GM03348 (cell line): Measurements from ENCODE around the gene BSDC1.
"Not testable (repeated sequence)": the region's sequence is repeated elsewhere in the genome, so short reads cannot be mapped to it uniquely, and the experiment has no call there.

Source experiments
- DNase-seq: peaks from one replicate; pipeline ENCODE4 v3.0.0; 2012; ENCODE audit warnings: low spot score

The BSDC1 gene

DNA sequence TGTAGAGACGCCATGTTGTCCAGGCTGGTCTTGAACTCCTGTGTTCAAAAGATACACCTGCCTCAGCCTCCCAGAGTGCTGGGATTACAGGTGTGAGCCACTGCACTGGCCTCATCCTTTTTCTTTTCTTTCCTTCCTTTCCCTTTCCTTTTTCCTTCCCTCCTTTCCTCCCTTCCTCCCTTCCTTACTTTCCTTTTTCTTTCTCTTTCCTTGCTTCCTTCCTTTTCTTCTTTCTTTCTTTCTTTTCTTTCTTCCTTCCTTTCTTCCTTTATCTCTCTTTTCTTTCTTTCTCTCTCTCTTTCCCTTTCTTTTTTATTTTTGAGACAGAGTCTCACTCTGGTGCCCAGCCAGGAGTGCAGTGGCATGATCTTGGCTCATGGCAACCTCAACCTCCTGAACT, 37.8 kb downstream of the BSDC1 start:
- DNase-seq: no peak

DNA sequence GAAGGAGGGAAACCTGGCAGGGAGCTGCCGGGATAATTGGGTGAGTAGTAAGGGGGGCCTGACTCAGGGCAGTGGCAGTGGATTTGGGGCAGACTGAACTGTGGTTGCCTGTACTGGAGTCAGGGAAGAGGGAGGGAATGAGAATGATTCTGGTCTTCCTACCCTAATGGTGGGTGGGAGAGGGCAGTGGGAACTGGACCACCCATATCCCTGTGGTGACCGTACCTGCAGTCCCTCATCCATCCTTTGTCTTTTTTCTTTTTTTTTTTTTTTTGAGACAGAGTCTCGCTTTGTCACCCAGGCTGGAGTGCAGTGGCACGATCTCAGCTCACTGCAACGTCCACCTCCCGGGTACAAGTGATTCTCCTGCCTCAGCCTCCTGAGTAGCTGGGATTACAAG, 38.5 kb downstream of the BSDC1 start:
- not testable (repeated sequence) for DNase-seq

DNA sequence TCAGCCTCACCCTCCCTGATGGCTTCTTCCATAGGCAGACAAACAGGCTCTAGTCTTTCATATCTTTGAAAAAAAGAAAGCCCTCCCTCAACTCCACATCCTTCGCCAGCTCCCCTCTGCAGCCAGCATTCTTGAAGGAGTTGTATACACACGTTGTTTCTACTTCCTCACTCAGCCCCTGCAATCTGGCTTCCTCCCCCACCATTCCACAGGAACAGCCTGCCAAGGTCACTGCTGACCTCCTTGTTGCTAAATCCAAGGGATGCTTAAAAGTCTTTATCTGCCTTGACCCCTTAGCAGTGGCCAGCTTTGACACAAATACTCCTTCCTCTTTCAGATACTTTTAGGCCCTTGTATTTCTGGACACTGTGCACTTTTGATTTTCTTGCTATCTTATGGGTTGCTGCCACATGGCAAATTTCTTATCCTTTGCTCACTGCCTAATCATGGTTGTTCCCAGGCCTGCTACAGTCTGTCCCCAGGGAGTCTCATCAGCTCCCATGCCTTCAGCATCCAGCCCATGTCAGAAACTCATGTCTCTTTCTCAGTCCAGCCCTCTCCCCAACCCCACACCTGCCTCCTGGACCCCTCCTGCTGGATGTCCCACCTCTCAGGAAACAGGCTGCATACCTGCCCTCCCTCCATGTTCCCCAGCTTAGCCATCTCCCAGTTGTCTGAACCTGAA, 40.2 kb downstream of the BSDC1 start:
- peak; percentile 57 for DNase-seq

DNA sequence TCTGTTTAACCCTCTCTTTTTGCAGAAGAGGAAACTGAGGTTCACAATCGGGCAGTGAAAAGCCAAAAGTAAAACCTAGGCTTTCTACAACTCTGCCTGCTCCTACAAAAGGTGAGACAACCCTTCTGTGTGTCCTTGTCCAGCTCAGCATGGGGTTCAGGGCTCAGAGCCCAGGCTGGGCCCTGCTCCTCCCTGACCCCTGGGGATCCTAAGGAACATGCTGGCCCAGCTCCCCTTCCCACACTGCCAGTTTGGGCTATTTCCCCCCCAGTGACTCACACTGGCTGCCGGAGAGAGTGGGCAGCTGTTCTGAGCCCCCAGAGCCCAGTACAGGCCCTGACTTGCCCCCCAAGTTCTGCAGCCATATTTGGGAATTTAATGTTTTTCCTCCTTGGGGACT, 40.8 kb downstream of the BSDC1 start:
- DNase-seq: no peak

DNA sequence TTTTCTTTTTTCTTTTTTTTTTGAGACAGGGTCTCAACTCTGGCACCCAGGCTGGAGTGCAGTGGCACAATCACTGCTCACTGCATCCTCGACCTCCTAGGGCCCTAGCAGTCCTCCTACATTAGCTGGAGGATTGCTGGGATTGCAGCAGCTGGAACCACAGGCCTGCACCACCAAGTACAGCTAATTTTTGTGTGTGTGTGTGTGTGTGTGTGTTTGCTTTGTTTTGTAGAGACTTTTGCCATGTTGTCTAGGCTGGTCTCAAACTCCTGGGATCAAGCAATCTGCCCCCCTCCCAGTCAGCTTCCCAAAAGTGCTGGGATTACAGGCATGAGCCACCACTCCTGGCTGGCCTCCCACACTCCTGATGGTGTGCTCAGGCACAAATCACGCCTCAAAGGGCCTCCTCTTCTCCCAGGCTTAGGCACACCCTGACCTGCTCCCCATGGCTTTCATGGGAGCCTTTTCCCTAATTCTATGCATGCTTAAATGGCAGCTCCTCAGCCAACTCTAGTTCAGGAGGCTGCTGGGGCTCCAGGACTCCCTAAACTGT, 41.3 kb downstream of the BSDC1 start:
- DNase-seq: no peak

DNA sequence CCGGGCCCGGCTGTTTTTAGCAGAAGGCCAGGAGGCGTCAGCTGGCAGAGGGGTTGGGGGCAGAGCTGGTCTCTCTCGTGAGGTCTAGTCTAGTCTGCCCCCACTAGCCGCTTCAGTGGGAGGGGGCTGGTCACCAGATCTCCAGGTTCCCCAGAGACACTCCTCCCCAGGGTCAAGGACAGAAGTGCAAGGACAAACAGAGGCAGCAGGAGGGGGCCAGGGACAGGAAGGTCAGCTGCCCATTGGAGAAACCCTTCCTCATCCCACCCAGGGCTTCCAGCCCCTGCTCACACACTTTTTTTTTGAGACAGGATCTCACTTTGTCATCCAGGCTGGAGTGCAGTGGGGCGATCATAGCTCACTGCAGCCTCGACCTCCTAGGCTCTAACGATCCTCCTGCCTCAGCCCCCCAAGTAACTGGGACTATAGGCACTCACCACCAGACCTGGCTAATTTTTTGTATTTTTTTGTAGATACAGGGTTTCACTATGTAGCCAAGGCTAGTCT, 41.9 kb downstream of the BSDC1 start:
- DNase-seq: no peak

DNA sequence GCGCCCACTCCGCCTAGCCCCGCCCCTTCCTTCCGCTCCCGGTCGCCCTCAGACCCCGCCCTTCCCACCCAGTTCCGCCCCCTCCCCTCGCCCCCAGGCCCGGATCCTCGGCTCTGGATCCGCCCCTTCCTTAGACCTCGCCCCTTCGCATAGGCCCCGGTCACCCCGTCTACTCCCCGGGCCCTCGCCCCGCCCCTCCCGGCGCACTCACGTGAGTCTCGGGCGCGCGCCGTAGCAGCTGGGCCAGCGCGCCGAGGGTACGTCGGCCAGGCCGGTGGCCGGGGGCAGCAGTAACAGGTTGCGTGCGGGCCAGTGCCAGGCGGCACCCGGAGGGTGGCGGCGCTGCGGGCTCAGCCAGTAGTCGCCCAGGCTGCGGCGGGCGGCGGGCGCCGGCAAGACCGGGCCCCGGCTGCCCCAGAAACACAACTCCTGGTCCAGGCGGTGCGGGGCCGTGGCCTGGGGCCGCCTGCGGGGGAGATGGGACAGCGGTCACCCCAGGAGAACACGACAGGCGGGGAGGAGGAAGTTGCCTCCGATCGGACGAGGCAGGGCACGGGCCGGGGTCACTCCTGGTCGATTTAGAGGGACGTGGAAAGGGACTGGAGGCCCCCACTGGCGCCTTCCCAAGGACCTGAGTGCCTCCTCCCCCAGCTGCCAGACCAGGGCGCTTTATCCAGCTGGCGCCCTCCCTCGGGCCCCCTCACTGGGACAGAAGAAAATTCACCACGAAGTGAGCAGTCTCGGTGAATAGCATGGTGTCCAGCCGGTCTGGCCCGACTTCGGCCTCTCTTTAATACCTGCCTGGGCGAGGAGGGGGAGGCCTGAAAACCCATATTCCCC, 42.6 kb downstream of the BSDC1 start:
- peak; percentile 100 for DNase-seq

DNA sequence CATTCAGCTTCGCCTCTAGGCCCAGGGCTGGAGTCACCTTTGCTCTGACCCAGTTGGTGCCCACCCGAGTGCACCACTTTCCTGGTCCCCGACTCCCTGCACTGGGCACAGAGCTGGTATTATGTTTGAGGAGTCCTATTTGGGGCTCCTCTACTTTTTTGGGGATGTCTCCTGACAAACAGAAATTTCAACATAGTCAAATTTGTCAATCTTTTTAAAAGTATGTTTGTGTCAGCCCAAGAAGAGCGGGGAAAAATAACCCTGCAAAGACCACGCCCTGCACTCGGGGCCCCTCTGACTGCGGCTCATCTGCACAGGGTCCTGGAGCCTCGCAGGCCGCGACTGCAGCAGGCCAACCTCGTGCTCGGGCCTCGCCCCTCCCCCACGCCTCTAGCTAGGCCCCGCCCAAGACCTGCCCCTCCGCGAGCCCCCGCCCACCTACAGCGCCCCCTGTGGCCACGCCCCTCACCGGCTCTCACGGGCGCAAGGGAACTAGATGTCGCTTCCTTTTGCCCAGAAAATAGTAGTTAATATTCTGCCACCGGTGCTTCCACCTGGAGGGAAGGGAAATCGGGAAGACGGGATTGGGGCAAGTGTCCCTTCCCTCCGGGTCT, 43.3 kb downstream of the BSDC1 start:
- peak; percentile 93 for DNase-seq

DNA sequence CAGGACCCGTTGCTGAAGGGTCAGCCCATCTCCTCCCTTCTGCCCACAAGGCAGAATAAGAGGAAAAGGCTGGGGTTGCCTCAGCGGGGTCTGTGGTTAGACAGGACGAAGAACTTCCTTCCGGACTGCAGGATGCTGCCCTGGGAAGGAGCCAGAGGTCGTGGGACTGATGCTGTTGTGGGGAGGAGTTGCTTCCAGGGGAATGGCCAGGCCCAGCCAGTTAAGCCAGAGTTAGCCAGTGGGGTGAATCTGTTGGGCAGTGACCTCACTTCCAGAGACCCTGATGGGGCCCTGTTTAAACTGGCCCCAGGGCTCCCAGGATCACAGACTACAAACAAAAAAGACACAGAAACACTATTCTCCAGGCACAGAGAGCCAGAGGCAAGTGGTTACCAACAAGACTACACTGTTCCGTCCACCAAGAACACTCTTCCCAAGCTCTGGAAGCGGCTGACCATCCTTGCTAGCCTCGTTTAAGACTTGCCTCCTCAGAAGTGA, 45.0 kb downstream of the BSDC1 start:
- no peak for DNase-seq

DNA sequence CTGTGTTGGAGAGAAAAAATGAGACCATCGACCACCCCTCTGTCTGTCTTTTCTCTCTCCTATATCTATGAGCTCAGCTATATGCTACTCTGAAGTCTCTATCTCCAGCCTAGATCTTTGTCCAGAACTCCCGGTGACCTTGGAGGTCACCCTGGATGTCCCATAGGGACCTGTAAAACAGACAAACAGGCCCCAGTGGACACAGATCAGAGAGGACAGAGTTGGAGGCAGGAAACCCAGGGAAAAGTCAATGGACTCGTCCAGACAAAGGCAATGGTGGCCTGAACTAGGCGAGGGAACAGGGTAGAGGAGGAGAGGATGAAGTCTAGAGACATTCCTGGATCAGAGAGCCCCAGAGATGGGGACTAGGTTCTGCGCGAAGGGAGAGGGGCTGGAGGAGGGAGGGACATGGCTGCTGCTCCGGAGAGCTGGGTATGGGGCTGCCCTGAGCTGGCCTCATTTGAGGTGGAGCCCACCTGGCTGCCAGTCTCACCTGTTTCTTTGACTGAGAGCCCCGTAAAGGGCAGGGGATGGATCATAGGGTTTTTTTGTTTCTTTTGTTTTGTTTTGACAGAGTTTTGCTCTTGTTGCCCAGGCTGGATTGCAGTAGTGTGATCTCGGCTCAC, 47.6 kb downstream of the BSDC1 start:
- DNase-seq: no peak

DNA sequence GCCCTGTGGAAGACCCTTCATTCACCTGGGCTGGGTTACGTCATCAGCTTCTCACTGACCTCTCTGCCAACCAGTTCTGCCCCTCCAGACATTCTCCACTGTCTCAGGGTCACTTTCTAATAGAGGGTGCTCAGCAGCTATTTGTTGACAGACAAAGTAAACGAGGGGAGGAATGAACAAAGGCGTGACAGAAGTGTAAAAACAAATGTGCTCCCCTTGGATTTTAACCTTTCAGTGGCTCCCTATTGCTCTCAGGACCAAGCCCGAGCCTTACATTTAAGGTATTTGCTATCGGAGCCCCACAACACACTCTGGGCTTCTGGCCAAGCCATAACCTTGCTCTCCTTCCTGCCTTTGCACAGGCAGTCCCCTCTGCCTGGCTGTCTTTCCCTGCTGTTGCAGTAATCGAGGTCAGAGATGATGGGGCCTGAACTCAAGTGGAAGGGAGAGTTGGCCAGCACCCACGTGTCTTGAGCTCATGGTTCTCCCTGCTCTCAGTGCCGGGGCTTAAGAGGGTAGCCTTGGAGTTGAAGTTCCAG, 48.9 kb downstream of the BSDC1 start:
- DNase-seq: no peak

DNA sequence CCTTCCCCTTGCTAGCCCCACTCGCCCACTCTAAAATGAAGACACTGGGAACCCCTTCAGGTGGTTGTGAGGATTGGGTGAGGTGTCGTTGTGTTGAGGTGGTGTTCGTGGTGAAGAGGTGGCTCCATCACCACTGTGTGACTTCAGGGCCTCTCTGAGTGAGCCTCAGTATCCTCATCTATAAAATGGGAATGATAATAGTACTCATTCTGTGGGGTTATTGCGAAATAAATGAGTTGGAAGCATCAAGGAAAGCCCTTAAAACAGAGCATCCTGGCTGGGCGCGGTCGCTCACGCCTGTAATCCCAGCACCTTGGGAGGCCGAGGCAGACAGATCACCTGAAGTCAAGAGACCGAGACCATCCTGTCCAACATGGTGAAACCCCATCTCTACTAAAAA, 51.5 kb downstream of the BSDC1 start:
- DNase-seq: no peak

DNA sequence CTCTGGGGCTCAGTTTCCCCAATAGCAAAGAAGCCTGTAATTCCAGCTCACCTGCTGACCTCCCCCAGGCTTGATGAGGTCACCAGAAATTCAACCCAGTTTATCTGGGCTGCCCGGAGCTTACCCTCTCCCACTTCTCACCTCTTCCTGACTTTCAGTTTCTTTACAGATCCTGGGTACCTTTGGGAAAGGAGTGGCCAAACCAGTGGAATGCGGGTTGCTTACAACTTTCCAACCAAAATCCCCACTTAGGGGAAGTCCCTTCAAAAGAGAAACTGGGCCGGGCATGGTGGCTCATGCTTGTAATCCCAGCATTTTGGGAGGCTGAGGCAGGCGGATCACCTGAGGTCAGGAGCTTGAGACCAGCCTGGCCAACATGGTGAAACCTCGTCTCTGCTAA, 52.3 kb downstream of the BSDC1 start:
- DNase-seq: no peak

DNA sequence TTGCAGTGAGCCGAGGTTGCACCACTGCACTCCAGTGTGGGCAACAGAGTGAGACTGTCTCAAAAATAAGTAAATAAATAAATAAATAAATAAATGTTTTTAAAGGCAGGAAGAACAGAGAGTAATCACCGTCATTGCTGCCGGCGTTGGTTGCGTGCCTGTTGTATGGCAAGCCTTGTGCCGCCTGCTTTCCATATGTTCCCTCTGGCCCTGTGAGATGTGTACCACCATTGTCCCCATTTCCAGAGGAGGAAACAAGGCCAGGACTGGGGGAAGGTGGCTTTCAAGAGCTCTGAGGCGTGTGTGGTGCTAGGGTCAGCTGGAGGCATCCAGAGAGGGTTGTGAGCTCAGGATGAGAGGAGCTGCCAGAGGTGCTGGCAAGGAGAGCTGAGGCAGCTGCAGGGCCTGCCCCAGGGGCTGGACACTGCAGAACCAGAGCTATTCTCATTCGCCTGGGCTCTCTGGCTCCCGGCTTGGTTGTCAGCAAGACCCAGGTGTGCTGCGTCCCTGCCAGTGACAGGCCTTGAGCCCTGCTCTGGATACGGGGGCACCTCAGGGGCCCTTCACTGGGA, 53.0 kb downstream of the BSDC1 start:
- no peak for DNase-seq

DNA sequence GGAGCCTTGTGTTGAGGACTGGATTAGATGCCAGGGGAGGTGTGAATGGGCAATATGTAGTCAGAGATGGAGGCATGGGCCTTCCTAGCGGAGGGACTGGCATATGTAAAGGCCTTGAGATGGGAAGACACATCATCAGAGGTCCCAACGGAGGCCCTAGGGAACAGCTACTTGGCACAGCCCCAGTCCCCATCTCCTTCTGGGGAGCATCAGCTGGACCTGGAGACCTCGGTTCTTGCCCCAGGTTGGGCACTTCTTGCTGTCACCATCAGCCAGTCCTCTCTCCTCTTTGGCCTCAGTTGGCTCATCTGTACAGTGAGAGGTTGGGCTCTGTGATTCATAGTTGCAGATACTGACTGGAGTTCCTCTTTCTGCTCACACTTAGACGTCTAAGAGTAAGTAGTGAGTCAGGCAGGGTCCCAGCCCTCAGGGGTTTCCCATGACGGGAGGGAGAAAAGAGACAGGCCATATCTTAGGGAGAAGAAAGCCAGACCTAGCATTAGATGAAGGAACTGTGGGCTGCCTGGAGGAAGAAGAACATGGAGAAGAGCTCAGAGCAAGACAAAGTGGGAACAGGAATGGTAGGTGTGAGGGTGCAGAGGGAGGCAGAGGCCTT, 54.8 kb downstream of the BSDC1 start:
- no peak for DNase-seq

DNA sequence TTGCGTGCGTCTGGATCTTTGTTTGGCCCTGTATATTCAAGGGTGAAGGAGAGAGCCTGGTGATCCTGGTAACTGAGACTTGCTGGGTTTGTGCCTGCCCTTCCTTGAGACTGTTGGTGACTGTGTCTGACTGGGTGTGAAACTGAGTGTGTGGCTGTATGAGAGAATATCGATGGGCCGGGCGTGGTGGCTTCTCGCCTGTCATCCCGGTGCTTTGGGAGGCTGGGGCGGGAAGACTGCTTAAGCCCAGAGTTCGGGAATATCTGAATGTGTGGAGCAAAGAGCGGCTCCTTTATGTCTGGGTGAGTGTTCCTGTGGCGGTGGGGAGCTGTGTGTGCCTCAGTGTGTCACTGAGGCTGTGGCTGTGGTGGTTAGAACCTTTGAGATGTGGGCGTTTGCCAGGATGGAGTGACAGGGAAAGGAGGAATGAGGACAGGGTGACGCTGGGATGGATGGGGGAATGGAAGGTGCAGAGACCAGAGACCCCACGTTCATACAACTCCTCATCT, 55.5 kb downstream of the BSDC1 start:
- no peak for DNase-seq

DNA sequence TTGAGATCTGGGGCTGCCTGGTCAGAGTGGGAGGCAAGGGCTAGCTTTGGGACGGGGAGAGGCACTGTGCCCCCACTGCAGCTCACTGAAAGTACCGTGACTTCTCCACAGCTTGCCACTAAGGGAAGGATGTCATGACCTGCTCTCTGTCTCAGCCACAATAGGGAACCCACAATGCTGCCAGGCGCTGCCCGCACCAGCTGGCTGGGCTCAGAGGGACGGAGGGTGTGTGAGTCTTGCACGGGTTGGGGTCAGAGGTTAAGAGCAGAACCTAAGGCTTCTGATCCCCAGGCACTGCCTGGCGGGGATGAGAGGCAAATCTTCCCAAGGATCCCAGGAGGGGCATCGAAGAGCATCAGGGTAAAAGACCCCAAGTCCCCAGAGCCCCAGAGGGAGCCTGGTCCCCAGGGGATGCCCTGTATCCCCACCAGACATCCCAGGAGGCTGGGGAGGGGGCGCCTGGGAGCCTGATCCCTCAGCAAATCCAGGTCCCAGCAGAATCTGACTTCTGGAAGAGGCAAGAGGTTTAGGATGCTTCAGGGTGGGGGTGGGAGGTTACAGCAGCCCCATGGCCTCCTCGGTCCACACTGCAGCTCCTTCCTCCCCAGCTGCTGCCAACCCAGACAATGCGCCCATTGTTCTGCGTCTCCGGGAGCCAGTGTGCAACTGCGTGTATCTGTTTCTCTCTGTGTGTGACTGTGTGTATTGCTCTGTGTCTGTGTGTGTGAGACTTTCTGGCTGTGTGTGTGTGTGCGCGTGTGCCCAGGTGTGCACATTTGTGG, 56.2 kb downstream of the BSDC1 start:
- no peak for DNase-seq

DNA sequence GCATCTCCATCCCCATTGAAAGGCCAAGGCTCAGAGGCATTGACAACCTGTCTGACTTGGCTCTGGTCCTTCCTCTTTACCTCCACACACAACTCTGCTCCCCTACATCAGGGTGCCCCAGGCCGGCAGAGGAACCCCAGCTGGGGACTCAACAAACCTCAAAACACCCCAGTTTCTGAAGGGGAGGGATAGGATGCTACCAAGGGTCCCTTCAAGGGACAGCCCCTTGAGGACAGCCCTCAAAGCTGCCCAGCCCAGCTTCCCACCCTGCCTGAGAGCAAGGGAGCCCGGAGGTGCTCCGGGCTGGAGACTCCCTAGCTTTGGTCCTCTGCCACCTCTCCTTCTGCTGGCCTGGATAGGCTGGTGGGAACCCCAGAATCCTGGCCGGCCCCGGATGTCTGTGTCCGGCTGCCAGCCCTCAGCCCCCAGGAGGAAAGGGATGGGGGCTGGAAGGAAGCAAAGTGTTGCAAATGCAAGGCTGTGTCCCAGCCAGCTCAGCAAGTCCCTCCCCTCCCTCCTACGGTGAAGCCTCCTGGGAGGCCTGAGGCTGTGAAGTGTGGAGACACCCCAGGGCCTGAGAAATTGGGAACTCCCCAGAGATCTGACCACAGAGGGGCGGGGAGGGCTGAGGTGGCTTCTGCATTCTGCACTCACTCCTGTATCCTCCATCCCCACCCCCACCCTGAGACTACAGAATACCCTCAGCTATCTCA, 57.1 kb downstream of the BSDC1 start:
- peak; percentile 56 for DNase-seq

DNA sequence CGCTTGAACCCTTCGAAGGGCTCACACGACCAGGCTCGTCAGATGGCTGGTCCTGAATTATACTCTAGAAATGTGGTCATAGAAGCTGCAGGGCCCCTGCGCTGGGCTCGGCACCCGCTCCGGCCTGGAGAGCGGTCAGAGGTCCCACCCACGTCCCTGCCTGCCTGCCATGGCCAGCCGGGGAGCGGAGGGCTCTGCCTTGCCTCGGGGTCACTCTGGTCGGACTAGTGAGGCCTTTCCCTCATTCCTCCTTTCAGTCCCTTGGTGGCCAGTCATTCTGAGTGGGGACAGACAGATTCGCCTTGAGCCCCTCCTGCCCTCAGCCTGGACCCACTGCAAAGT, 57.7 kb downstream of the BSDC1 start:
- no peak for DNase-seq
